ENCODE data around the gene C3.

Gene C3

DNA sequence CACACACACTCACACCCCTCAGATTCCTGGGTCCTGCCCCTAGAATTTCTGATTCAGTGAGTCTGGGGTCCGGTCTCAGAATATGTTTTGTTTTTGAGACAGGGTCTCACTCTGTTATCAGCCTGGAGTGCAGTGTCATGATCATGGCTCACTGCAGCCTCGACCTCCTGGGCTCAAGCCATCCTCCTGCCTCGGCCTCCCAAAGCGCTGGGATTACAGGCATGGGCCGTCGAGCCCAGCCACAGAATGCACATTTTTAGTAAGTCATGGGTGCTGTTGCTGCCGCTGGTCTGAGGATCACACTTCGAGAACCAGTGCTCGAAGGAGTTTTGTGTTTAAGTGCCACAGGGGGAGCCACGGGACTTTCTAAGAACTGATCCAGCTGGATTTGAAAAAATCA lies 28.4 kb downstream of the C3 start:
- Histone ChIP-seq H3K36me3 (ENCODE audit: control insufficient read depth in 1 of 2, insufficient read depth in 2 of 2, low read length in 2 of 2) (no peaks in the 10 kb centered on the region), H3K9me3 (ENCODE audit: control insufficient read depth in 1 of 2, low read length in 2 of 2) (no peaks in the 10 kb centered on the region), H3K27me3 (ENCODE audit: control insufficient read depth in 1 of 2, insufficient read depth in 2 of 2, low read length in 2 of 2) (no peaks in the 10 kb centered on the region), H3K9ac (ENCODE audit: low read depth in 1 of 2, low read length in 2 of 2) (no peak overlapping the region), H3K27ac (ENCODE audit: low read depth, low read length) (no peak overlapping the region), H3K4me1 (ENCODE audit: control insufficient read depth in 1 of 2, insufficient read depth in 2 of 2, low read length in 2 of 2) (no peaks in the 10 kb centered on the region), H3K4me3 (ENCODE audit: low read depth in 1 of 2, low read length in 2 of 2) (no peak overlapping the region)

DNA sequence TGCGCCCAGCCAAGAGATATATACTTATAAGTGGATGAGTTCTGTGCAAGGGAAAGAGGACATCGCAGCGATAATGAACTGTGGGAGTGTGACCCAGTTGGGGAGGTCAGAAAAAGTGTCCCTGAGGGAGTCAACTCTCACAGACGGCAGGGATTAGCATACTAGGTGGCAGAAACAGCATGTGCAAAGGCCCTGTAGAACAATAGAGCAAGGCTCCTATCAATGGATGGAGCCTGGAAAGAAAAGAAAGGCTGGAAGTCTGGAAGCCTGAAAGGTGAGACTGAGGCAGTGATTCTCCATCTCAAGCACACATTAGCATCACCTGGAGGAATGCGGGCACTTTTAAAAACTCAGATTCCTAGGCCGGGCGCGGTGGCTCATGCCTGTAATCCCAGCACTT lies 29.1 kb downstream of the C3 start:
- Histone ChIP-seq H3K4me1 (ENCODE audit: control insufficient read depth in 1 of 2, insufficient read depth in 2 of 2, low read length in 2 of 2) (no peaks in the 10 kb centered on the region), H3K9ac (ENCODE audit: low read depth in 1 of 2, low read length in 2 of 2) (no peak overlapping the region), H3K27ac (ENCODE audit: low read depth, low read length) (no peak overlapping the region), H3K4me3 (ENCODE audit: low read depth in 1 of 2, low read length in 2 of 2) (no peak overlapping the region), H3K27me3 (ENCODE audit: control insufficient read depth in 1 of 2, insufficient read depth in 2 of 2, low read length in 2 of 2) (no peaks in the 10 kb centered on the region), H3K36me3 (ENCODE audit: control insufficient read depth in 1 of 2, insufficient read depth in 2 of 2, low read length in 2 of 2) (no peaks in the 10 kb centered on the region), H3K9me3 (ENCODE audit: control insufficient read depth in 1 of 2, low read length in 2 of 2) (no peaks in the 10 kb centered on the region)

DNA sequence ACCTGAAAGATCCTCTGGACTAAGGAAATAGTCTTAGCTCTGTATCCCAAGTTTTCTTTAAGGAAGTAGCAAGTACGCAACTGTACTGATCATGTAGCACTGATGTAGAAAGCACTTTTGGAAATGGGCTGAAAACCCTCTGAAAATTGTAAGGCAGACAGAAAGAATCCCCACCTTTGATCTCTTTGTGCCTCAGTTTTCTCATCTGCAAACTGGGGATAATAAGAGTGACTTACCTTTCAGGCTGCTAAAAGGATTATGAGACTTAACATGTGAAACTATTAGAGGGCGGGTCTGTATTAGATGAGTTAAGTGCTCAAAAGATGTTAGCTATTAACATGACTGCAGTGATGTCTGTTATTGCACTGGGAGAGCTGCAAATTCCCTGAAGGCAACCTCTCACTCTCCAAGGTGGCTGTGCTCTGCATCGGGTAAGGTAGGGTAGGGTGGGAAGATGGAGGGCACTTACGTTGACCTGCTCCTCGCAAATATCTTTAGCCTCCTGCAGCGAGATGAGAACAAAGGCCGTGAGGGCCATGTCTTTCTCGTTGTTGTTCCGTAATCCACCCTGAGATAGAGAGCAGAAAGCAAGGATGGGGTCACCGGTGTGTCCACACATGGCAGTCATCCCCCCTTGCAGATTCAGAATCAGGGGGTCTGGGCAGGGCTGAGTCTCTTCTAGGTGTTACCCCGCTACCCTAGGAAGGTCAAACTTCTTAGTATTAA lies 30.1 kb downstream of the C3 start:
- H3K4me3 ChIP-seq (ENCODE audit: low read depth in 1 of 2, low read length in 2 of 2), result no peak overlapping the region
- no peaks in the 10 kb centered on the region for H3K27me3 ChIP-seq (ENCODE audit: control insufficient read depth in 1 of 2, insufficient read depth in 2 of 2, low read length in 2 of 2)
- H3K36me3 ChIP-seq (ENCODE audit: control insufficient read depth in 1 of 2, insufficient read depth in 2 of 2, low read length in 2 of 2), result no peaks in the 10 kb centered on the region

DNA sequence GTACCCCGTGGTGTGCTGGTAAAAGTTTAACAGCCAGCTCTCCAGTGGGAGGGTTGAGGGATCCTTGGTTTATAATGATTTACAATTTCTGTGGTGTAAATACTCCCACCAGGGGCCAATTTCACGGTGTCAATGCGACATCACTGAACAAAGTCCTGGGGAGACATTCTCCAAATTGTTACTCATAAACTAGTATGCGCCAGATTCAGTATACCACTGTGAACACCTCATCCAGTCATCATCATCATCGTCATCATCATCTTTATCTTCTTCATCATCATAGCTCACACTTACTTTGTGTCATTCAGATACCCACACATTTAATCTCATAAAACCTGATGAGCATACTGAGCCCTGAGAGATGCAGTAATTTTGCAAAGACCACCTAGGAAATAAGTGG lies 33.3 kb downstream of the C3 start:
- no peak overlapping the region for H3K4me3 ChIP-seq (ENCODE audit: low read depth in 1 of 2, low read length in 2 of 2)
- H3K9ac ChIP-seq (ENCODE audit: low read depth in 1 of 2, low read length in 2 of 2), result no peak overlapping the region
- H3K27me3 ChIP-seq (ENCODE audit: control insufficient read depth in 1 of 2, insufficient read depth in 2 of 2, low read length in 2 of 2), result no peaks in the 10 kb centered on the region
- no peak overlapping the region for H3K27ac ChIP-seq (ENCODE audit: low read depth, low read length)
- H3K4me1 ChIP-seq (ENCODE audit: control insufficient read depth in 1 of 2, insufficient read depth in 2 of 2, low read length in 2 of 2), result no peaks in the 10 kb centered on the region
- H3K36me3 ChIP-seq (ENCODE audit: control insufficient read depth in 1 of 2, insufficient read depth in 2 of 2, low read length in 2 of 2), result no peaks in the 10 kb centered on the region
- no peaks in the 10 kb centered on the region for H3K9me3 ChIP-seq (ENCODE audit: control insufficient read depth in 1 of 2, low read length in 2 of 2)

More for the DNA sequence above, 30.1 kb downstream of the C3 start:
- no peak overlapping the region for H3K27ac ChIP-seq (ENCODE audit: low read depth, low read length)
- H3K9ac ChIP-seq (ENCODE audit: low read depth in 1 of 2, low read length in 2 of 2), result no peak overlapping the region
- H3K4me1 ChIP-seq (ENCODE audit: control insufficient read depth in 1 of 2, insufficient read depth in 2 of 2, low read length in 2 of 2), result no peaks in the 10 kb centered on the region
- H3K9me3 ChIP-seq (ENCODE audit: control insufficient read depth in 1 of 2, low read length in 2 of 2), result no peaks in the 10 kb centered on the region

DNA sequence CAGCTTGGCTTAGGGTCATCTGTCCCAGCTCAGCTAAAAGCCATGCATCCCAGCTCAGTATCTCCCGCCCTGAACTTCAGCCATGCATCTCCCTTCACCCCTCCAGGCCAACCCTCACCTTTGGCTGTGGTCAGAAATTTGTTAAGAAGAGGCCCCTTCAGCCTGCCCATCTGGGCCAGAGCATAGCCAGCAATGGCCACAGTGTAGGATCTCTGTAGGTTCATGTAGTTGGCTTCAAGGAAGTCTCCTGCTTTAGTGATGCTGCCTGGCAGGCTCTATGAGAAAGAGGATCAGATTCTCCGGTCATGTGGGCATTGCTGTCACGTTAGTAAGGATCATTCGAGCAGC lies 33.8 kb downstream of the C3 start:
- Histone ChIP-seq H3K4me3 (ENCODE audit: low read depth in 1 of 2, low read length in 2 of 2) (no peak overlapping the region), H3K9me3 (ENCODE audit: control insufficient read depth in 1 of 2, low read length in 2 of 2) (no peaks in the 10 kb centered on the region), H3K27ac (ENCODE audit: low read depth, low read length) (no peak overlapping the region), H3K36me3 (ENCODE audit: control insufficient read depth in 1 of 2, insufficient read depth in 2 of 2, low read length in 2 of 2) (no peaks in the 10 kb centered on the region), H3K9ac (ENCODE audit: low read depth in 1 of 2, low read length in 2 of 2) (no peak overlapping the region), H3K4me1 (ENCODE audit: control insufficient read depth in 1 of 2, insufficient read depth in 2 of 2, low read length in 2 of 2) (no peaks in the 10 kb centered on the region), H3K27me3 (ENCODE audit: control insufficient read depth in 1 of 2, insufficient read depth in 2 of 2, low read length in 2 of 2) (no peaks in the 10 kb centered on the region)

DNA sequence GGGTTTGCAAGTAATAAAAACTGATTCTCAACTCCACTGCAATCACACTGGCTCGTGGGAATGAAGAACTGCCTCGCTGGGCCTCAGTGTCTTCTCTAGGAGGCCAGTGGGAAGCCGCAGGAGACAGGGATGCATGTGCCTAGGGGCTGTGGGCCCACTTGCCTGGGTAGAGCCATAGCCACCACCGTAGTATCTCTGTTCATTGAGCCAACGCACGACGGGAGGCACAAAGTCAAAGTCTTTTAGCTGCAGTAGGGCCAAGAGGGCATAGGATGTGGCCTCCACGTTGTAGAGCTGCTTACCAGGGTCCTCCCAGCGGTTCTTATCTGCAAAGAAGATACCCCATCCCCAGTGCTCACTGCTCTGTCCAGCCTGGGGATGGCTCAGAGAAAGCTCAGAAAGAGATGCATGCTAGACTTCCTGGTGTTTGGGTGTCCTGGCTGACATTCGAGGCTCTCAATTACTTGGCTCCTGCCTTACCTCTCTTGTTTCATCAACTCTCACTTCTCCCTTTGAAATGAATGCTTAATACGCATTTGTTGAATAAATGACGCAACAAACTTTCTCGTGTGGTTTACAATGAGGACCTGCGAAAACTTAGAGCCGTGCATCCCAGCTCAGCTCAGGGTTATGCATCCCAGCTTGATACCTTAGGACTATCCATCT lies 34.4 kb downstream of the C3 start:
- Histone ChIP-seq H3K36me3 (ENCODE audit: control insufficient read depth in 1 of 2, insufficient read depth in 2 of 2, low read length in 2 of 2) (no peaks in the 10 kb centered on the region), H3K4me1 (ENCODE audit: control insufficient read depth in 1 of 2, insufficient read depth in 2 of 2, low read length in 2 of 2) (no peaks in the 10 kb centered on the region)

DNA sequence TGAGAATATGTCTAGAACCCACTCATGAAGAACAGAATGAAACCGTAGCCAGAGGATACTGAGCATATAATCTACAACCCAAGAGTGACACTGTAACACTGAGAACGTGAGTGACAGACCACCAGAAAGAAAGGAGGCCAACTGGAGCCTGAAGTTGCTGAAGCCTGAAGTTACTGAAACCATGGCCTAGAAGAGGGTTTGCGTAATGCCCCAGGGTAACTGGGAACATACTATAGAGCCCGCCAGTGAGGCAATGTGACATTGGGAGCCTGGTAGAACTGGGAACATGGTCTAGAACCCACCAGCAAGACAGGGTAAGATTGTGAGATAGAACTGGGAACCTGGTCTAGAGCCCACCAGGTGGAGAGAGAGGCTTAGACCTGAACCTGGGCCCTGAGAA lies 35.0 kb downstream of the C3 start:
- H3K9me3 ChIP-seq (ENCODE audit: control insufficient read depth in 1 of 2, low read length in 2 of 2), result no peaks in the 10 kb centered on the region
- no peaks in the 10 kb centered on the region for H3K27me3 ChIP-seq (ENCODE audit: control insufficient read depth in 1 of 2, insufficient read depth in 2 of 2, low read length in 2 of 2)
- no peaks in the 10 kb centered on the region for H3K36me3 ChIP-seq (ENCODE audit: control insufficient read depth in 1 of 2, insufficient read depth in 2 of 2, low read length in 2 of 2)
- no peak overlapping the region for H3K9ac ChIP-seq (ENCODE audit: low read depth in 1 of 2, low read length in 2 of 2)
- H3K4me1 ChIP-seq (ENCODE audit: control insufficient read depth in 1 of 2, insufficient read depth in 2 of 2, low read length in 2 of 2), result no peaks in the 10 kb centered on the region
- no peak overlapping the region for H3K4me3 ChIP-seq (ENCODE audit: low read depth in 1 of 2, low read length in 2 of 2)
- no peak overlapping the region for H3K27ac ChIP-seq (ENCODE audit: low read depth, low read length)

More for the DNA sequence above, 34.4 kb downstream of the C3 start:
- no peaks in the 10 kb centered on the region for H3K9me3 ChIP-seq (ENCODE audit: control insufficient read depth in 1 of 2, low read length in 2 of 2)
- no peak overlapping the region for H3K27ac ChIP-seq (ENCODE audit: low read depth, low read length)
- no peak overlapping the region for H3K4me3 ChIP-seq (ENCODE audit: low read depth in 1 of 2, low read length in 2 of 2)
- H3K27me3 ChIP-seq (ENCODE audit: control insufficient read depth in 1 of 2, insufficient read depth in 2 of 2, low read length in 2 of 2), result no peaks in the 10 kb centered on the region
- no peak overlapping the region for H3K9ac ChIP-seq (ENCODE audit: low read depth in 1 of 2, low read length in 2 of 2)

DNA sequence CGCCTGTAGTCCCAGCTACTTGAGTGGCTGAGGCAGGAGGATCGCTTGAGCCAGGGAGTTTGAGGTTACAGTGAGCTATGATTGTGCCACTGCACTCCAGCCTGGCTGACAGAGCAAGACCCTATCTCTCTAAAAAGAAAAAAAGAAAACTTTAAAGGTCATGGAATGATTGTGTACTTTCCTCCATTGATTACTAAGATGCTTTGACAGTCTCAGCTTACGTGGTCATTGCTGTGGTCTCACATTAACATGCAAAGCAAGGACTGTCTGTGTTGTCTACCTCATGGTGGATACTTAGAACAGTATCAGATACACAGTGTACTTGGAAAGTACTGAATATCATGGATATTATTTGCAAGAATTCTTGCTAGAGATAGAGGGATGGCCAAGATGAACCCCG lies 36.5 kb downstream of the C3 start:
- Histone ChIP-seq H3K9ac (ENCODE audit: low read depth in 1 of 2, low read length in 2 of 2) (no peak overlapping the region), H3K4me1 (ENCODE audit: control insufficient read depth in 1 of 2, insufficient read depth in 2 of 2, low read length in 2 of 2) (no peaks in the 10 kb centered on the region), H3K27ac (ENCODE audit: low read depth, low read length) (no peak overlapping the region), H3K36me3 (ENCODE audit: control insufficient read depth in 1 of 2, insufficient read depth in 2 of 2, low read length in 2 of 2) (no peaks in the 10 kb centered on the region), H3K9me3 (ENCODE audit: control insufficient read depth in 1 of 2, low read length in 2 of 2) (no peaks in the 10 kb centered on the region), H3K27me3 (ENCODE audit: control insufficient read depth in 1 of 2, insufficient read depth in 2 of 2, low read length in 2 of 2) (no peaks in the 10 kb centered on the region), H3K4me3 (ENCODE audit: low read depth in 1 of 2, low read length in 2 of 2) (no peak overlapping the region)

DNA sequence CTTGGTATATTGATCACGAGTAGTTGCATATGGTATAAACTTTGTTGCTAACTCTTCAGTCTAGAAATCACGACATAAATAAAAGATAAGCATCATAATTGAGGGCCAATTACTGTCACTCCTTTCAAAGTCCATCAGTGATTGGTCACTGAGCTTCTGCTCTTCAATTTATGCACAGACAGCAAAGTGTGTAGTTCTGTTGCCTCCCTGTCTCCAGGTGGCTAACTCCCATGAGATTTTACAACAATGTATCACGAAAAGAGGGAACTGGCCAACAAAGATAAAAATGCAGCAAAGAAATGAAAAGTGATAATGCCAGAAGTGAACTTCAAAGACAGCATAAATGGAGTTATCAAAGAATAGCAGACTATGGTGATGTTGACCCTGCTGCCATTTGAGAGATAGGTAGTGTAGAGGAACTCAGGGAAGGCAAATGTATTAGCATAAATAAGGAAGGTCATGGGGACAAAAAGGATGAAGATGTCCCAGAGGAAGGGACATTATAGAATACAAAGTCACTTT lies 37.8 kb downstream of the C3 start:
- Histone ChIP-seq H3K27me3 (ENCODE audit: control insufficient read depth in 1 of 2, insufficient read depth in 2 of 2, low read length in 2 of 2) (no peaks in the 10 kb centered on the region), H3K27ac (ENCODE audit: low read depth, low read length) (no peak overlapping the region), H3K9me3 (ENCODE audit: control insufficient read depth in 1 of 2, low read length in 2 of 2) (no peaks in the 10 kb centered on the region), H3K4me1 (ENCODE audit: control insufficient read depth in 1 of 2, insufficient read depth in 2 of 2, low read length in 2 of 2) (peaks cover 0 to 1% of the 10 kb centered on the region in 2 donors), H3K9ac (ENCODE audit: low read depth in 1 of 2, low read length in 2 of 2) (no peak overlapping the region), H3K36me3 (ENCODE audit: control insufficient read depth in 1 of 2, insufficient read depth in 2 of 2, low read length in 2 of 2) (no peaks in the 10 kb centered on the region), H3K4me3 (ENCODE audit: low read depth in 1 of 2, low read length in 2 of 2) (no peak overlapping the region)

DNA sequence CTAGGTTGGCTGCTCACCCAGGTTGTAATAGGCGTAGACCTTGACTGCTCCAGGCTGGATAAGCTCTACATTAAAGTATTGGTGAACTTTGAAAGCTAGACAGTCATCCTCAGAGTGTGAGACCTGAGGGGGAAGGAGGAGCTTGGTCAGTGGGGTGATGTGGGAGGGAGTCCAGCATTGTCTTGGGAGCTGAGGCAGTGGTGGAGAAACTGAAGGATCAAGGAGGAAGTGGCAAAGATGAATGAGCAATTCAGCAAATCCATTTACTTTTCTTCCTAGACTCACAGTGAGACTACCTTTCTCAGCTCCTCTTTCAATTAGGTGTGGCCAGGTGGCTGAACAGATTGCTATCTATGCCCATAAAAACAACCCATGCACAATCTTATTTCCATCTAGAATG lies 40.3 kb downstream of the C3 start:
- Histone ChIP-seq H3K4me3 (ENCODE audit: low read depth in 1 of 2, low read length in 2 of 2) (no peak overlapping the region), H3K4me1 (ENCODE audit: control insufficient read depth in 1 of 2, insufficient read depth in 2 of 2, low read length in 2 of 2) (peaks cover 0 to 3% of the 10 kb centered on the region in 2 donors), H3K27ac (ENCODE audit: low read depth, low read length) (no peak overlapping the region), H3K36me3 (ENCODE audit: control insufficient read depth in 1 of 2, insufficient read depth in 2 of 2, low read length in 2 of 2) (no peaks in the 10 kb centered on the region), H3K9me3 (ENCODE audit: control insufficient read depth in 1 of 2, low read length in 2 of 2) (no peaks in the 10 kb centered on the region), H3K27me3 (ENCODE audit: control insufficient read depth in 1 of 2, insufficient read depth in 2 of 2, low read length in 2 of 2) (no peaks in the 10 kb centered on the region), H3K9ac (ENCODE audit: low read depth in 1 of 2, low read length in 2 of 2) (no peak overlapping the region)

Measured in duodenal mucosa (tissue), 2 donors.